Astrocyte (in vitro differentiated cells and primary cell): ENCODE data around the gene ACSF3. TPM values are rescaled to one million over a fixed set of nuclear protein-coding genes. Genes with fewer than 3 reads are reported as not detected.

Source experiments
- DNase-seq: peaks from one replicate; pipeline ENCODE4 v3.0.0-alpha.2; 2010; ENCODE audit warnings: low read depth
- FAIRE-seq: peaks from 2 replicates; lab custom pipeline; 2011; peaks lifted over from hg19 to GRCh38; lab: Jason Lieb, UNC
- H2AFZ ChIP-seq: 2 replicates; pipeline ENCODE4 v1.6.0; 2012; ENCODE audit warnings: low read depth, low read length, inconsistent platforms
- H3K27ac ChIP-seq: 2 replicates; pipeline ENCODE4 v1.5.1; 2011; ENCODE audit warnings: low read depth, low read length, inconsistent platforms
- H3K27me3 ChIP-seq: 2 replicates; pipeline ENCODE4 v1.6.0; 2011; ENCODE audit warnings: low read length, inconsistent platforms; ENCODE audit not compliant: insufficient read depth
- H3K36me3 ChIP-seq: 2 replicates; pipeline ENCODE4 v1.5.1; 2011; ENCODE audit warnings: low read length, inconsistent platforms; ENCODE audit not compliant: insufficient read depth
- H3K4me1 ChIP-seq: 2 replicates; pipeline ENCODE4 v1.5.1; 2011; ENCODE audit warnings: low read length, inconsistent platforms; ENCODE audit not compliant: insufficient read depth
- H3K4me2 ChIP-seq: 2 replicates; pipeline ENCODE4 v1.6.0; 2012; ENCODE audit warnings: low read length, inconsistent platforms
- H3K4me3 ChIP-seq: 2 replicates; pipeline ENCODE4 v1.5.1; 2011; ENCODE audit warnings: low read depth, mild to moderate bottlenecking, low read length, inconsistent platforms; ENCODE audit not compliant: insufficient read depth
- H3K79me2 ChIP-seq: 2 replicates; pipeline ENCODE4 v1.6.0; 2012; ENCODE audit warnings: mild to moderate bottlenecking, low read length, inconsistent platforms; ENCODE audit not compliant: insufficient read depth
- H3K9ac ChIP-seq: 2 replicates; pipeline ENCODE4 v1.6.0; 2012; ENCODE audit warnings: mild to moderate bottlenecking, low read length, inconsistent platforms
- H3K9me3 ChIP-seq: 2 replicates; pipeline ENCODE4 v1.5.1; 2012; ENCODE audit warnings: low read depth, mild to moderate bottlenecking, low read length, inconsistent platforms; ENCODE audit not compliant: insufficient read depth
- H4K20me1 ChIP-seq: 2 replicates; pipeline ENCODE4 v1.6.0; 2012; ENCODE audit warnings: low read length, inconsistent platforms; ENCODE audit not compliant: insufficient read depth
- H3K27ac Mint-ChIP-seq: one replicate; pipeline ENCODE4 v1.8.0; 2021; ENCODE audit warnings: mild to moderate bottlenecking, mixed read lengths; ENCODE audit not compliant: unreplicated experiment
- H3K27me3 Mint-ChIP-seq: one replicate; pipeline ENCODE4 v1.8.0; 2021; ENCODE audit warnings: low read depth, mixed read lengths; ENCODE audit not compliant: unreplicated experiment
- H3K36me3 Mint-ChIP-seq: one replicate; pipeline ENCODE4 v1.8.0; 2021; ENCODE audit warnings: low read depth, mixed read lengths; ENCODE audit not compliant: unreplicated experiment
- H3K4me1 Mint-ChIP-seq: one replicate; pipeline ENCODE4 v1.8.0; 2021; ENCODE audit warnings: low read depth, mixed read lengths; ENCODE audit not compliant: unreplicated experiment
- H3K4me3 Mint-ChIP-seq: one replicate; pipeline ENCODE4 v1.8.0; 2021; ENCODE audit warnings: mild to moderate bottlenecking, moderate library complexity, mixed read lengths; ENCODE audit not compliant: unreplicated experiment
- H3K9me3 Mint-ChIP-seq: one replicate; pipeline ENCODE4 v1.8.0; 2021; ENCODE audit warnings: mild to moderate bottlenecking, mixed read lengths; ENCODE audit not compliant: unreplicated experiment
- EZH2 ChIP-seq: IDR thresholded peaks from 2 replicates; pipeline ENCODE4 v1.6.1; 2012; ENCODE audit warnings: mild to moderate bottlenecking, low read length, inconsistent platforms; ENCODE audit not compliant: insufficient read depth
- total RNA-seq: library from RNA; stranded (reverse); gene quantifications from 2 replicates; pipeline ENCODE4 v1.2.1, GENCODE V29; 2021
- TF ChIP-seq, protein P1 (sequence below): IDR thresholded peaks from 2 replicates; pipeline ENCODE4 v1.5.1; 2011; ENCODE audit warnings: low read depth, mild to moderate bottlenecking, inconsistent platforms, low read length, moderate library complexity; ENCODE audit not compliant: insufficient read depth

ACSF3 gene
- total RNA-seq, 1 donor from 2014 or later, result 17.0 TPM

DNA sequence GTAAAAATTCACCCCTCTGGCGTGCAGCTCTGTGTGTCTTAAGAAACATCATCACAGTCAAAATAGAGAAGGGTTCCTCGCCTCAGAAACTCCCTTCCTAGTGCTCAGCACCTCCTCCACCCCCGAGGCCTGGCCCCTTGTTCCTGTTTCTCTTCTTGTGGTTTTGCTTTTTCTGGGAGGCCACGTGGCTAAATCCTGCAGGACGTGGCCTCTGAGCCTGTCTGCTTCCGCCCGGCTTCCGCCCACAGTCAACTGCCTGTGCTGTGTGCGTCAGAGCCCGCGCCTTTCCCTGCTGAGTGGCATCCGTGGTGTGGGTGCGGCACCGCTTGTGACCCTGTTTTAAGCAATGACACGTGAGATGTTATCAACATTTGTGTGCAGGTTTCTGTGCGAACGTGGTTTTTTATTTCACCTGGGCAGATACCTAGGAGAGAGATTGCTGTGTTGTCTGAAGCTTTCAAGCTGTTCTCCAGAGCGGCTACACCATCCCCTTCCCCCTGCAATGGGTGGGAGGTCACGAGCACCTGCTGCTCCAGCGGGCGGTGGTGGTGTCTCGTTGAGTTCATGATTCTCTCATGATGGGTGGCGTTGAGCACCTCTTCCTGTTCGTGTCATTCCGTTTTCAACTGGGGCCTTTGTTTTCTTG, 21.7 kb downstream of the ACSF3 start:
- Mint-ChIP-seq H3K27ac (peak overlapping the region; percentile 93), H3K27me3 (no peaks in the 10 kb centered on the region)
- H3K36me3 ChIP-seq, result peaks cover 5% of the 10 kb centered on the region

DNA sequence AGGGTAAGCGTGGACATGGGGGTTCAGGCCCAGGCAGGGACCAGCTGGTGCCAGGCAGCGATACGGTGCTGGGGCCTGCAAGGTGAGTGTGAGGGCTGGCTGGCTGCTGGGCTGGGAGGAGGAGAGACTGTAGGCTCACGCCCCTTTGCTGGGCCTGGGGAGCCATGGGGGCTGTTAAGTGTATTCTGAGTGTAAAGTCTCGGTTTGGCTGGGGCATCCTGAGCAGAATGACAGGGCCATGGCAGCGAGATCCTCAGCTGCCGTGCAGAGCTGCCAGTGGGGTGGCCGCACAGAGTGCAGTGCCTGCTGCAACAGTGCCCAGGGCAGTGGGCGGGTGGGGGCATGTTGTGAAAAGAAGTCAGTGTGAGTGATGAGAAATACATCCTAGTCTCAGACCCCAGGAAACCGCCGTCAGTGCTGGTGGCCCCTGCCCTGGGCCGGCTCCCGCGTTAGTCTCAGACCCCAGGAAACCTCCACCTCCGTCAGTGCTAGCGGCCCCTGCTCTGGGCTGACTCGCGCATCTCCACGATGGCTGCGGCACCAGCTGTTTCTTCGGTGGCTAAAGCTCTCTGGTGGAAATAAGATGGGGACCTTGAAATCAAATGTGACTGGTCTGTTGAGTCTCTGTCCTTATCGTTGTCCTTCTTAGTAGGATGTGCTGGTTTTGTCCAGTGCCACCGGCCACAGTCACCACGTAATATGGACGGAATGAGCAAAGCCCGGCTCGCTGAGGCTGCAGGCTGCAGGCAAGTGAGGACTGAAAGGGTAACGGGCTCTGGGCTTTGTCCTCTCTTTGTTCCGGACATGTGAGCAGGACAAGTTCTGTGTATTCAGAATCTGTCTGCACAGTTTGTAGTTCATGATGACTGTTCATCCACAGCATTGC, 22.9 kb downstream of the ACSF3 start:
- DNase-seq, result no peak
- H3K36me3 ChIP-seq, result peaks cover 5% of the 10 kb centered on the region

More for the DNA sequence above, 21.7 kb downstream of the ACSF3 start:
- Histone ChIP-seq H3K27me3 (no peaks in the 10 kb centered on the region), H3K9me3 (no peaks in the 10 kb centered on the region), H4K20me1 (peaks cover 20% of the 10 kb centered on the region), H3K27ac (peak overlapping the region; percentile 57), H3K9ac (peak overlapping the region; percentile 56), H2AFZ (no peak overlapping the region), H3K4me1 (peaks cover 16% of the 10 kb centered on the region), H3K4me2 (peak overlapping the region; percentile 79), H3K79me2 (no peaks in the 10 kb centered on the region), H3K4me3 (no peak overlapping the region)
- no peak for TF ChIP-seq EZH2
- TF ChIP-seq, protein P1, sequence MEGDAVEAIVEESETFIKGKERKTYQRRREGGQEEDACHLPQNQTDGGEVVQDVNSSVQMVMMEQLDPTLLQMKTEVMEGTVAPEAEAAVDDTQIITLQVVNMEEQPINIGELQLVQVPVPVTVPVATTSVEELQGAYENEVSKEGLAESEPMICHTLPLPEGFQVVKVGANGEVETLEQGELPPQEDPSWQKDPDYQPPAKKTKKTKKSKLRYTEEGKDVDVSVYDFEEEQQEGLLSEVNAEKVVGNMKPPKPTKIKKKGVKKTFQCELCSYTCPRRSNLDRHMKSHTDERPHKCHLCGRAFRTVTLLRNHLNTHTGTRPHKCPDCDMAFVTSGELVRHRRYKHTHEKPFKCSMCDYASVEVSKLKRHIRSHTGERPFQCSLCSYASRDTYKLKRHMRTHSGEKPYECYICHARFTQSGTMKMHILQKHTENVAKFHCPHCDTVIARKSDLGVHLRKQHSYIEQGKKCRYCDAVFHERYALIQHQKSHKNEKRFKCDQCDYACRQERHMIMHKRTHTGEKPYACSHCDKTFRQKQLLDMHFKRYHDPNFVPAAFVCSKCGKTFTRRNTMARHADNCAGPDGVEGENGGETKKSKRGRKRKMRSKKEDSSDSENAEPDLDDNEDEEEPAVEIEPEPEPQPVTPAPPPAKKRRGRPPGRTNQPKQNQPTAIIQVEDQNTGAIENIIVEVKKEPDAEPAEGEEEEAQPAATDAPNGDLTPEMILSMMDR, result no peak
- FAIRE-seq (no peak), DNase-seq (peak; percentile 83)
- Mint-ChIP-seq H3K9me3 (peaks cover 1% of the 10 kb centered on the region), H3K4me1 (peaks cover 22% of the 10 kb centered on the region), H3K4me3 (peak overlapping the region; percentile 54), H3K36me3 (peaks cover 30% of the 10 kb centered on the region)

More for the DNA sequence above, 22.9 kb downstream of the ACSF3 start:
- Histone ChIP-seq H3K27me3 (no peaks in the 10 kb centered on the region), H3K9ac (no peak overlapping the region), H3K79me2 (no peaks in the 10 kb centered on the region), H2AFZ (no peak overlapping the region), H3K4me1 (peaks cover 16% of the 10 kb centered on the region), H4K20me1 (peaks cover 20% of the 10 kb centered on the region), H3K4me3 (no peak overlapping the region), H3K27ac (no peak overlapping the region), H3K9me3 (no peaks in the 10 kb centered on the region), H3K4me2 (no peak overlapping the region)
- no peak for TF ChIP-seq EZH2
- TF ChIP-seq, protein P1, result no peak
- peaks cover 1% of the 10 kb centered on the region for H3K9me3 Mint-ChIP-seq
- peaks cover 33% of the 10 kb centered on the region for H3K36me3 Mint-ChIP-seq
- no peak for FAIRE-seq
- H3K27me3 Mint-ChIP-seq, result no peaks in the 10 kb centered on the region
- no peak overlapping the region for H3K27ac Mint-ChIP-seq
- H3K4me1 Mint-ChIP-seq, result peaks cover 22% of the 10 kb centered on the region
- H3K4me3 Mint-ChIP-seq, result no peak overlapping the region
